IMR-90 (cell line): ENCODE measurements around the gene IGSF10. TPM values are rescaled to one million over a fixed set of nuclear protein-coding genes. Genes with fewer than 3 reads are reported as not detected.

Source experiments
- ATAC-seq: fragments of 200-7000 bp; cut with Tn5 transposase; 2 replicates; pipeline ENCODE4 v1.9.1; 2020; ENCODE audit warnings: low read depth, mild to moderate bottlenecking, moderate library complexity
- BruUV-seq: library from RNA; stranded (reverse); fragments of 400-500 nt; replicated peaks from 2 replicates; lab custom pipeline; 2021; lab: Mats Ljungman, UMichigan
- CTCF ChIA-PET: fragments of 300-600 bp; formaldehyde crosslinking; extraction: SDS; loops from one replicate; lab custom pipeline; 2021; ENCODE audit warnings: antibody characterized with exemption; lab: Yijun Ruan, JAX
- POLR2A ChIA-PET: fragments of 300-600 bp; sonication (Branson Sonifier 250); formaldehyde crosslinking; loops from one replicate; lab custom pipeline; 2022; ENCODE audit warnings: antibody characterized with exemption; ENCODE audit not compliant: unreplicated experiment; lab: Charles Lee
- DNase-seq: peaks from one replicate; pipeline ENCODE4 v3.0.0; 2013
- H2AFZ ChIP-seq: replicated peaks from 2 replicates; pipeline ENCODE3; 2013; ENCODE audit warnings: low read length, mild to moderate bottlenecking; ENCODE audit not compliant: poor library complexity
- H2AK5ac ChIP-seq: 2 replicates; pipeline ENCODE4 v1.6.1; 2013; ENCODE audit warnings: low read depth, low read length, inconsistent platforms
- H2AK9ac ChIP-seq: replicated peaks from 2 replicates; pipeline ENCODE3; 2013; ENCODE audit warnings: mild to moderate bottlenecking, low read depth, low read length, moderate library complexity; ENCODE audit not compliant: poor library complexity
- H2BK120ac ChIP-seq: 2 replicates; pipeline ENCODE4 v1.6.1; 2013; ENCODE audit warnings: low read depth, low read length, inconsistent platforms
- H2BK15ac ChIP-seq: 3 replicates; pipeline ENCODE4 v1.6.1; 2013; ENCODE audit warnings: low read depth, low read length, inconsistent platforms
- H2BK20ac ChIP-seq: 2 replicates; pipeline ENCODE4 v1.6.1; 2013; ENCODE audit warnings: low read depth, mild to moderate bottlenecking, inconsistent platforms, low read length, moderate library complexity
- H2BK5ac ChIP-seq: 2 replicates; pipeline ENCODE4 v1.6.1; 2013; ENCODE audit warnings: mild to moderate bottlenecking, low read depth, low read length, inconsistent platforms; ENCODE audit not compliant: poor library complexity, severe bottlenecking
- H3K14ac ChIP-seq: replicated peaks from 2 replicates; pipeline ENCODE4 v1.6.1; 2013; ENCODE audit warnings: low read depth, low read length, inconsistent platforms
- H3K18ac ChIP-seq: 2 replicates; pipeline ENCODE4 v1.6.1; 2013; ENCODE audit warnings: low read depth, low read length, control low read depth
- H3K23ac ChIP-seq: 2 replicates; pipeline ENCODE4 v1.6.1; 2013; ENCODE audit warnings: low read depth, low read length, inconsistent platforms
- H3K27ac ChIP-seq: 2 replicates; pipeline ENCODE4 v1.5.1; 2013; ENCODE audit warnings: mild to moderate bottlenecking, control low read depth, low read length; ENCODE audit not compliant: insufficient read depth
- H3K27me3 ChIP-seq: 2 replicates; pipeline ENCODE4 v1.6.1; 2013; ENCODE audit warnings: low read length; ENCODE audit not compliant: control insufficient read depth, insufficient read depth
- H3K36me3 ChIP-seq: 2 replicates; pipeline ENCODE4 v1.6.1; 2013; ENCODE audit warnings: low read length, mixed read lengths; ENCODE audit not compliant: control insufficient read depth, insufficient read depth
- H3K4ac ChIP-seq: 2 replicates; pipeline ENCODE4 v1.6.1; 2013; ENCODE audit warnings: low read depth, low read length, inconsistent platforms
- H3K4me1 ChIP-seq: 2 replicates; pipeline ENCODE4 v1.6.1; 2013; ENCODE audit warnings: low read length, mixed read lengths; ENCODE audit not compliant: control insufficient read depth, insufficient read depth
- H3K4me2 ChIP-seq: 2 replicates; pipeline ENCODE4 v1.6.1; 2013; ENCODE audit warnings: low read depth, mild to moderate bottlenecking, control low read depth, low read length, moderate library complexity
- H3K4me3 ChIP-seq: 2 replicates; pipeline ENCODE4 v1.5.1; 2013; ENCODE audit warnings: low read depth, mild to moderate bottlenecking, control low read depth, low read length, moderate library complexity; ENCODE audit not compliant: insufficient read depth
- H3K56ac ChIP-seq: 2 replicates; pipeline ENCODE4 v1.6.1; 2013; ENCODE audit warnings: low read length, inconsistent platforms; ENCODE audit not compliant: insufficient read depth; ENCODE audit errors: extremely low read depth
- H3K79me1 ChIP-seq, 2 experiments: 2 replicates each; pipeline ENCODE4 v1.6.1; 2013; ENCODE audit warnings: low read length in 2 of 2, inconsistent platforms in 1 of 2, low read depth in 1 of 2
- H3K9ac ChIP-seq: 2 replicates; pipeline ENCODE4 v1.6.1; 2013; ENCODE audit warnings: low read depth, low read length, control low read depth
- H3K9me1 ChIP-seq: 2 replicates; pipeline ENCODE4 v1.6.1; 2013; ENCODE audit warnings: low read length, inconsistent platforms; ENCODE audit not compliant: insufficient read depth
- H3K9me3 ChIP-seq: 2 replicates; pipeline ENCODE4 v1.6.1; 2013; ENCODE audit warnings: low read length; ENCODE audit not compliant: control insufficient read depth, insufficient read depth
- H4K20me1 ChIP-seq: 2 replicates; pipeline ENCODE4 v1.6.1; 2013; ENCODE audit warnings: low read length, inconsistent platforms; ENCODE audit not compliant: insufficient read depth
- H4K5ac ChIP-seq: 2 replicates; pipeline ENCODE4 v1.6.1; 2013; ENCODE audit warnings: mild to moderate bottlenecking, low read depth, low read length, control low read depth
- H4K8ac ChIP-seq, 2 experiments: 2 replicates each; pipeline ENCODE4 v1.6.1; 2013; ENCODE audit warnings: low read depth in 2 of 2, low read length in 2 of 2, control low read depth in 1 of 2, inconsistent platforms in 1 of 2
- H4K91ac ChIP-seq: 2 replicates; pipeline ENCODE4 v1.6.1; 2013; ENCODE audit warnings: low read depth, low read length, inconsistent platforms; ENCODE audit not compliant: insufficient read depth
- BHLHE40 ChIP-seq: fragments of 150-350 bp; IDR thresholded peaks from 2 replicates; pipeline ENCODE4 v1.6.1; 2016; ENCODE audit warnings: mild to moderate bottlenecking, low read depth, low read length
- ELK1 ChIP-seq: fragments of 150-350 bp; IDR thresholded peaks from 2 replicates; pipeline ENCODE4 v1.6.1; 2016; ENCODE audit warnings: low read depth, mild to moderate bottlenecking, low read length, moderate library complexity, borderline replicate concordance
- FOS ChIP-seq: fragments of 150-350 bp; IDR thresholded peaks from 2 replicates; pipeline ENCODE4 v1.6.1; 2016; ENCODE audit warnings: low read depth, low read length
- MAFK ChIP-seq: IDR thresholded peaks from 2 replicates; pipeline ENCODE4 v1.6.1; 2012; ENCODE audit warnings: low read depth, low read length, improper control_type of control experiment
- MAZ ChIP-seq: IDR thresholded peaks from 2 replicates; pipeline ENCODE4 v1.6.1; 2012; ENCODE audit warnings: low read depth, mild to moderate bottlenecking, low read length, improper control_type of control experiment, moderate library complexity, borderline replicate concordance
- MXI1 ChIP-seq: IDR thresholded peaks from 2 replicates; pipeline ENCODE4 v1.6.1; 2012; ENCODE audit warnings: low read depth, mild to moderate bottlenecking, low read length, moderate library complexity, borderline replicate concordance
- RAD21 ChIP-seq: IDR thresholded peaks from 2 replicates; pipeline ENCODE4 v1.6.1; 2012; ENCODE audit warnings: low read length, improper control_type of control experiment
- RFX5 ChIP-seq: IDR thresholded peaks from 2 replicates; pipeline ENCODE4 v1.8.0; 2012; ENCODE audit warnings: low read depth, mild to moderate bottlenecking, low read length, moderate library complexity
- SMC3 ChIP-seq: fragments of 150-350 bp; IDR thresholded peaks from 2 replicates; pipeline ENCODE4 v1.6.1; 2016; ENCODE audit warnings: low read depth, mild to moderate bottlenecking, antibody characterized with exemption, low read length, moderate library complexity
- WGBS, 2 experiments: methylation state at CpG; one replicate each; pipeline versions ENCODE4 v1.1.5 to v1.1.7; 2013; ENCODE audit warnings: missing lambda C conversion rate in 2 of 2; ENCODE audit not compliant: insufficient read length in 1 of 2; ENCODE audit errors: extremely low coverage in 2 of 2; 5-methylcytosine and 5-hydroxymethylcytosine counted together
- dilution Hi-C: fragments of 300-500 bp; cut with HindIII; formaldehyde crosslinking; loops from one replicate; pipeline ENCODE4 v1.14.3; 2018; ENCODE audit warnings: low sequenced_read_pairs; ENCODE audit not compliant: unreplicated experiment
- in situ Hi-C: fragments of 300-500 bp; cut with MboI; formaldehyde crosslinking; loops from 3 replicates; pipeline ENCODE4 v1.14.3; 2019; ENCODE audit warnings: low sequenced_read_pairs, inconsistent platforms, mixed read lengths
- intact Hi-C: fragments of 100-400 bp; cut with micrococcal nuclease; formaldehyde crosslinking; loops from 2 replicates; pipeline ENCODE4 v1.10.0; 2022
- polyA plus RNA-seq, 3 experiments: library from polyadenylated mRNA; depleted of rRNA; stranded (reverse); fragments of >200 nt; gene quantifications; 2 replicates each; pipeline ENCODE4 v1.2.3, GENCODE V29; 2012; ENCODE audit warnings: low replicate concordance in 1 of 3
- total RNA-seq: library from RNA; depleted of rRNA; stranded (reverse); fragments of >200 nt; gene quantifications from 2 replicates; pipeline ENCODE4 v1.2.3, GENCODE V29; 2012

IGSF10 gene
- total and polyA plus RNA-seq, 2 of the 4 experiments (the other 2 are of a cell fraction), result under 0.01 to 0.07 TPM

GRCh38 chr3:151478335-151478697 lies 17.5 kb upstream of the IGSF10 start:
- no peaks in the 10 kb centered on the region for H4K20me1 ChIP-seq
- no peaks in the 10 kb centered on the region for H3K4me1 ChIP-seq
- in situ Hi-C loops (no loop called here), dilution Hi-C loops (no loop called here), intact Hi-C loops (no loop called here)
- H3K14ac ChIP-seq, result no peak overlapping the region
- H3K27me3 ChIP-seq, result no peaks in the 10 kb centered on the region; the same call in 1 of the 2 replicates
- H2BK20ac ChIP-seq, result no peak overlapping the region
- H3K4me2 ChIP-seq, result no peak overlapping the region
- no peak overlapping the region for H3K56ac ChIP-seq
- no peaks in the 10 kb centered on the region for H3K9me1 ChIP-seq
- DNase-seq (no peak), ATAC-seq (no peak)
- H3K18ac ChIP-seq, result no peak overlapping the region
- no TSS peak for BruUV-seq
- H2AK5ac ChIP-seq, result no peak overlapping the region
- no peak overlapping the region for H3K27ac ChIP-seq
- no peak overlapping the region for H2BK5ac ChIP-seq
- H4K5ac ChIP-seq, result no peak overlapping the region
- H3K79me1 ChIP-seq, result no peaks in the 10 kb centered on the region
- no peak overlapping the region for H3K4ac ChIP-seq
- H4K8ac ChIP-seq, result no peak overlapping the region
- TF ChIP-seq ELK1 (no peak), BHLHE40 (no peak), MXI1 (no peak), FOS (no peak), MAZ (no peak), SMC3 (no peak), RFX5 (no peak), RAD21 (no peak), MAFK (no peak)
- ChIA-PET POLR2A (no interaction called here), CTCF (interaction anchor here (1.5 kb wide), 1 partner anchor 10 kb away, joined by 4 read pairs; no protein-coding TSS in a partner anchor)
- no peak overlapping the region for H2AK9ac ChIP-seq
- no peak overlapping the region for H3K4me3 ChIP-seq
- H3K9me3 ChIP-seq, result no peaks in the 10 kb centered on the region
- H2BK15ac ChIP-seq, result no peak overlapping the region
- H3K36me3 ChIP-seq, result no peaks in the 10 kb centered on the region
- H2AFZ ChIP-seq, result no peak overlapping the region
- H2BK120ac ChIP-seq, result no peak overlapping the region
- WGBS, 2 experiments, result no CpG with 5 or more reads among the region's 1 CpG
- no peak overlapping the region for H4K91ac ChIP-seq
- no peak overlapping the region for H3K23ac ChIP-seq
- H3K9ac ChIP-seq, result no peak overlapping the region
